Skeletal muscle tissue (tissue), 4 donors: ENCODE results near the gene ELP1. TPM values are rescaled to one million over a fixed set of nuclear protein-coding genes. Genes with fewer than 3 reads are reported as not detected.

Experiments
- H3K27ac ChIP-seq: one replicate; pipeline ENCODE4 v1.7.0; 2013; ENCODE audit warnings: mild to moderate bottlenecking, low read depth, low read length, inconsistent platforms
- H3K27me3 ChIP-seq, 3 donors: one replicate each; pipeline ENCODE4 v1.7.0; 2013; ENCODE audit warnings: low read length in 3 of 3; ENCODE audit not compliant: control insufficient read depth in 3 of 3, insufficient read depth in 3 of 3
- H3K36me3 ChIP-seq, 3 donors: one replicate each; pipeline ENCODE4 v1.7.0; 2013; ENCODE audit warnings: low read length in 3 of 3; ENCODE audit not compliant: control insufficient read depth in 3 of 3, insufficient read depth in 3 of 3
- H3K4me1 ChIP-seq, 3 donors: one replicate each; pipeline ENCODE4 v1.7.0; 2013; ENCODE audit warnings: low read length in 3 of 3, mild to moderate bottlenecking in 3 of 3; ENCODE audit not compliant: control insufficient read depth in 3 of 3, insufficient read depth in 3 of 3
- H3K4me3 ChIP-seq, 3 donors: one replicate each; pipeline ENCODE4 v1.7.0; 2013; ENCODE audit warnings: low read length in 3 of 3
- H3K9ac ChIP-seq, 3 donors: one replicate each; pipeline ENCODE4 v1.7.0; 2013; ENCODE audit warnings: low read length in 3 of 3, mild to moderate bottlenecking in 3 of 3, moderate library complexity in 2 of 3, low read depth in 1 of 3
- H3K9me3 ChIP-seq, 3 donors: one replicate each; pipeline ENCODE4 v1.7.0; 2013; ENCODE audit warnings: low read length in 3 of 3; ENCODE audit not compliant: control insufficient read depth in 3 of 3
- total RNA-seq: library from RNA; depleted of rRNA; stranded (reverse); fragments of >200 nt; gene quantifications from one replicate; pipeline ENCODE4 v1.2.3, GENCODE V29; 2014
- donor health status: Osteomylitis.

ELP1 gene
- total RNA-seq, 1 donor from 2014 or later = 24.5 TPM

DNA sequence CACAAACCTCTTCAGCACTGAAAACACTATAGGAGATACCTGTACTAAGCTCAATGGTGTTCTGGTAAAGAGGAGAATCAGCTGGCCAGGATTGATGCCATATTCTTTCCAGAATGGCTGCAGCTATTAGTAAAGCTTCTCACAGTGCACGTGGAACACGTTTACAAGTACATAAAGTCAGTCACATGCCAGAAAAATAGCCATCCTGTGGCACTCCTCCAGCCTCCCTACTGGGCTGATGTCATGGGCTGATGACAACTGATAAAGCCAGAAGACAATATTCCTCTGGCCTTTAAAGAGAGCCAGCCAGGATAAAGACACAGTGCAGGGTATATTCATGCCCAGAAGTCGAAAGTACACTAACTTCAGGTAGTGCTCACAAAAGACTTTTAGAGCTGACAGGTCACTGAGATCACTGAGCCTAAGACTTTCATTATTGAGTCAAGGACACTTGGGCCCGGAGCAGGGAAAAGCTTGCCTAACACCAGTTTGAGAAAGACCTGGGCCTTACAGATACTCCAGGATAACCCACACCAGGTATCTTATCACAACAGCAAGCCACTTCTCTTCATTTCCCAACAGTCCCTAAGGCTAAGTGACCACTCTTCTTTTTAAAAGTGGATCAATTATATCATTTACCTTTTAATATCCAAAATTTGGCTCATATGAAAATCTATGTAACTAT, 29.7 kb upstream of the ELP1 start:
- no peaks in the 10 kb centered on the region for H3K9me3 ChIP-seq
- peaks cover 0 to 9% (median 4%) of the 10 kb centered on the region in 3 donors for H3K36me3 ChIP-seq
- H3K9ac ChIP-seq = no peak overlapping the region
- no peak overlapping the region for H3K4me3 ChIP-seq
- H3K4me1 ChIP-seq = no peaks in the 10 kb centered on the region
- no peaks in the 10 kb centered on the region for H3K27me3 ChIP-seq
- no peak overlapping the region for H3K27ac ChIP-seq

GRCh38 chr9:108961151-108961550, 27.2 kb upstream of the ELP1 start:
- H3K9ac ChIP-seq = no peak overlapping the region
- H3K27ac ChIP-seq = no peak overlapping the region
- peaks cover 0 to 4% (median 4%) of the 10 kb centered on the region in 3 donors for H3K36me3 ChIP-seq
- H3K4me3 ChIP-seq = no peak overlapping the region
- H3K9me3 ChIP-seq = no peaks in the 10 kb centered on the region
- H3K4me1 ChIP-seq = no peaks in the 10 kb centered on the region
- H3K27me3 ChIP-seq = no peaks in the 10 kb centered on the region

DNA sequence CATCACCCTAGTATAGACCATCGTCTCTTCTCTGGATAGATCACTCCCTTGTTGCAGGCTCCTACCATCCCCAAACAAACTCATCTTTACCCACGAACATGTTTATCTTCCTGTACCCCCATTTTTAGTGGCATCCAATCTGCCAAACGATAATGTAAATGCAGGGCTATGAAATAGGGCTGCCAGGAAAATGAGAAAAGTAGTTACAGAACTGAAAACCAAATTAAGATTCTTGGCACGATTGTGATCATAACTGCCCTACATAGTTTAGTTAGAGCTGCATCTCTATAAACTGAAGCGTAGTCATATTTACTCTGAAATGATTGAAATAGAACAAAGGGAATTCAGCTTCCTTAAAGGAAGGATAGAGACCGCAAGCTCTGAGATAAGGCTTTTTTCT, 26.4 kb upstream of the ELP1 start:
- Histone ChIP-seq H3K4me3 (no peak overlapping the region), H3K36me3 (peaks cover 0 to 4% (median 4%) of the 10 kb centered on the region in 3 donors), H3K27me3 (no peaks in the 10 kb centered on the region), H3K9me3 (no peaks in the 10 kb centered on the region), H3K4me1 (no peaks in the 10 kb centered on the region), H3K27ac (no peak overlapping the region), H3K9ac (no peak overlapping the region)

DNA sequence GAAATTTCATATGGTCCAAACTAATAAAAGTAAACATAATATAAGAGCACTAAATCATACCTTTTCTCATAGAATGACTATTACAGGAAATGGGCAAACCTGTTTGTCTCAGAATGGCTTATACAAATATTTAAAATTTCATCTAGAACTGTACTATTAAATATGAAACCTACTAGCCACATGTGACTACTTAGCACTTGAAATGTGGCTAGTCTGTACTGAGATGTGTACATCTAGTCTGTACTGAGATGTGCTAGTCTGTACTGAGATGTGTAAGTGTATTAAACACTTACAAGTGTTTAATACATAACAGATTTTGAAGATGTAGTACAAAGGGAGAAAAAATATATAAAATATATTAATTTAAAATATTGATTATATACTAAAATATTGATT, 22.7 kb upstream of the ELP1 start:
- Histone ChIP-seq H3K4me3 (no peak overlapping the region), H3K27ac (no peak overlapping the region), H3K36me3 (peaks cover 0 to 4% (median 0%) of the 10 kb centered on the region in 3 donors), H3K4me1 (no peaks in the 10 kb centered on the region), H3K9me3 (no peaks in the 10 kb centered on the region), H3K9ac (no peak overlapping the region), H3K27me3 (no peaks in the 10 kb centered on the region)

GRCh38 chr9:108956022-108956630, 22.2 kb upstream of the ELP1 start:
- H3K4me1 ChIP-seq = no peaks in the 10 kb centered on the region
- no peaks in the 10 kb centered on the region for H3K9me3 ChIP-seq
- H3K36me3 ChIP-seq = peaks cover 0 to 3% (median 0%) of the 10 kb centered on the region in 3 donors
- H3K4me3 ChIP-seq = no peak overlapping the region
- H3K9ac ChIP-seq = no peak overlapping the region
- no peak overlapping the region for H3K27ac ChIP-seq
- H3K27me3 ChIP-seq = no peaks in the 10 kb centered on the region

DNA sequence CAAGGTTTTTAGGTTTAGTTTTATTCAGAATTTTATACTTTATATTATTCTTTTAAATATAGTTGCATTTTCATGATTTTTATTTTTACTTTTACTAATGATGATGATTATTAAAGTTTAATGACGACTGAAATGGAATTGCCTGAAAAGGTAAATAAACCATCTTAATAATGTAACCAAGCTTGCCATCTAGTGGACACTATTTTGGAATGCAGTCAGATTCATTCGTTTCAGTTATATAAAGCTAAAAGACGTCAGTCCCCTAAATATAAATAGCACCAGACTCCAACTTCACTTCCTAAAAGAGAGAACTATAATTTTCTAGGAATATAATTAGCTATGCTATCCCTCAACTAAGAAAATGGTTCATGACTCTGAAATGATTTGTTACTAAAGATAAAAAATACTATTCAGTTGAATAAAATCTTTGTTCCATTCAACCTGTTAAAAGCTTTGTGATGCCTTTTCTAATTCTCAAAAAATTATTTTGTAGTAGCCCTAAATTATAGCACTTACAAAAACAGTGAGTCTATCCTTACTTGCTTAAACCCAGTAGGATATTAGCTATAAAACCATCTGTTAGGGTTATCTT, 20.2 kb upstream of the ELP1 start:
- Histone ChIP-seq H3K4me3 (no peak overlapping the region), H3K27ac (no peak overlapping the region), H3K9ac (peak overlapping the region in 1 of 3 donors; percentile 18), H3K36me3 (peaks cover 0 to 5% (median 0%) of the 10 kb centered on the region in 3 donors), H3K9me3 (no peaks in the 10 kb centered on the region), H3K4me1 (no peaks in the 10 kb centered on the region), H3K27me3 (no peaks in the 10 kb centered on the region)

DNA sequence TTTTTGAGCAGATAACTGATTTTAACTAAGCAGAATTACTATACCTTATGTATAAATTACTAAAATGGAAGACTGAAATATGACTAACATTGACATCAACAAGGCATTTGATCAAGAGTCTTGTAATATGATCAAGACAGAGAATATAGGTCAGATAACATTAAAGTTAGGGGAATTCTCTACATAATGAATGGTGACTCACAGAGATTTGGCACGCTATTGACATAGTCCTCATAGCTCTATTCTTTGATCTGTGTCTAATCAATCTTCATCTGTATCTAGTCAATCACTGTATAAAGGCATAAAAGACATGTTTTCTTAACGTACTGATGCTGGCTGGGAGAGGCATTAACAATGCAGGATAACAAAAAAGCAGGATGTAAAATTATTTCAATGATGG, 17.7 kb upstream of the ELP1 start:
- Histone ChIP-seq H3K27ac (no peak overlapping the region), H3K9me3 (no peaks in the 10 kb centered on the region), H3K36me3 (peaks cover 0 to 5% (median 2%) of the 10 kb centered on the region in 3 donors), H3K4me3 (no peak overlapping the region), H3K4me1 (no peaks in the 10 kb centered on the region), H3K27me3 (no peaks in the 10 kb centered on the region), H3K9ac (no peak overlapping the region)

DNA sequence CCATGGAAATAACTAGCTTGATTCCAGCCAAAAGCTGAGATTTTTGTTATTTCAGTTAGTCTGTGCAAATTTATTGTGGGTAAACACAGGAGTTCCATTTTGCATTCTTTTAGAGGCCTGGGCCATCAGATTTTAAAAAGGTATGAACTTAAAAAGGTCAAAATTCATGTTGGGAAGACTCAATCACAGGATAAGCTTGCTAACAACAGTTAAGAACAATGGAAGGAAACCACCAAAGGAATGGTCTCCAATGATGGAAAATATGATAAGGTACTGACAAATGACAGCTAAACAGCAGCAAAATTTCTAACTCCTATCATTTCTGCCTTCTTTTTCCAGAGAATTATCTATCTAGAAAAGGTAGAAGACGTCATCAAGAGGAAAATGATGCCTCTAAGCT, 16.2 kb upstream of the ELP1 start:
- Histone ChIP-seq H3K27me3 (no peaks in the 10 kb centered on the region), H3K9ac (no peak overlapping the region), H3K27ac (no peak overlapping the region), H3K4me3 (no peak overlapping the region), H3K9me3 (no peaks in the 10 kb centered on the region), H3K36me3 (peaks cover 0 to 5% (median 2%) of the 10 kb centered on the region in 3 donors), H3K4me1 (no peaks in the 10 kb centered on the region)

DNA sequence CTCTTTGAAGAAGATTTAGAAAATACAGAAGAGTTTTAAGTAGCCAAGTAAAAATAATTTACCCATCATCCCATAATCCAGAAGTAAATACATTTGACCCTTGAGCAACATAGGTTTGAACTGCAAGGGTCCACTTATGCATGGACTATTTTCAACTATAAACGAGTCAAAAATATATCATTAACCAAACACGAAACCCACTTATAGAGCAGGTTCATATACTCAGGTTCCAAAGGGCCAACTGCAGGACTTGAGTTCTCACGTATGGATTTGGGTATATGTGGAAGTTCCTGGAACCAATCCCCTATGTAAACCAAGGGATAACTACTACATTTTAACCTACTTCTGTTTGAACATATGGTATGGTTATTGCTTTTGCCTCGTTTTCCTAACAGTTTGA, 6.1 kb upstream of the ELP1 start:
- Histone ChIP-seq H3K27me3 (no peaks in the 10 kb centered on the region), H3K9me3 (no peaks in the 10 kb centered on the region), H3K4me3 (no peak overlapping the region), H3K9ac (no peak overlapping the region), H3K4me1 (peaks cover 2 to 9% (median 3%) of the 10 kb centered on the region in 3 donors), H3K36me3 (peaks cover 6 to 22% (median 20%) of the 10 kb centered on the region in 3 donors), H3K27ac (no peak overlapping the region)
